Subcutaneous adipose tissue (tissue), 4 donors: Measurements from ENCODE around the gene BTG4. TPM values are rescaled to one million over a fixed set of nuclear protein-coding genes. Genes with fewer than 3 reads are reported as not detected.

Experiments used
- CTCF ChIP-seq: fragments of 450-650 bp; IDR thresholded peaks from one replicate; pipeline ENCODE4 v1.5.1; 2016; ENCODE audit warnings: low read depth, mild to moderate bottlenecking, control low read depth, antibody characterized with exemption, moderate library complexity
- total RNA-seq, 4 donors: library from RNA; depleted of rRNA; stranded (reverse); fragments of >200 nt; gene quantifications; one replicate each; pipeline ENCODE4 v1.1.0, GENCODE V29; 2016

Gene BTG4
- total RNA-seq, 4 donors from 2014 or later, result not detected

GRCh38 chr11:111541254-111542061, 29.3 kb upstream of the BTG4 start:
- no peak for TF ChIP-seq CTCF

DNA sequence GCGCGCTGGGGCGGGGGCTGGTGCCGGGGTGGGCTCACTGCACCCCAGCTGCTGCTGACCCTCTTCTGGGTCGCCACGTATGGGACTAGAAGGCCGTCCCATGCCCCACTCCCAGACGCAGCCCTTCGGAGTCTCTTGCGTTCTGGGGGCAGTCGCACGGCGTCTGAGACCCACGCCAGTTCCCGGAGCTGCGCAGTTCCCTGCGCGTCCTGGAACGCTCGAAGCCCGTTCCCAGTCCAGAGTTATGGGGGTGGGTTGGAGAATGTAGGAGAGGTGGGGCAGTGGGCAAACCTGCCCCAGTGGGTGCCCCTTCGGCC, 28.7 kb upstream of the BTG4 start:
- TF ChIP-seq CTCF, result no peak

DNA sequence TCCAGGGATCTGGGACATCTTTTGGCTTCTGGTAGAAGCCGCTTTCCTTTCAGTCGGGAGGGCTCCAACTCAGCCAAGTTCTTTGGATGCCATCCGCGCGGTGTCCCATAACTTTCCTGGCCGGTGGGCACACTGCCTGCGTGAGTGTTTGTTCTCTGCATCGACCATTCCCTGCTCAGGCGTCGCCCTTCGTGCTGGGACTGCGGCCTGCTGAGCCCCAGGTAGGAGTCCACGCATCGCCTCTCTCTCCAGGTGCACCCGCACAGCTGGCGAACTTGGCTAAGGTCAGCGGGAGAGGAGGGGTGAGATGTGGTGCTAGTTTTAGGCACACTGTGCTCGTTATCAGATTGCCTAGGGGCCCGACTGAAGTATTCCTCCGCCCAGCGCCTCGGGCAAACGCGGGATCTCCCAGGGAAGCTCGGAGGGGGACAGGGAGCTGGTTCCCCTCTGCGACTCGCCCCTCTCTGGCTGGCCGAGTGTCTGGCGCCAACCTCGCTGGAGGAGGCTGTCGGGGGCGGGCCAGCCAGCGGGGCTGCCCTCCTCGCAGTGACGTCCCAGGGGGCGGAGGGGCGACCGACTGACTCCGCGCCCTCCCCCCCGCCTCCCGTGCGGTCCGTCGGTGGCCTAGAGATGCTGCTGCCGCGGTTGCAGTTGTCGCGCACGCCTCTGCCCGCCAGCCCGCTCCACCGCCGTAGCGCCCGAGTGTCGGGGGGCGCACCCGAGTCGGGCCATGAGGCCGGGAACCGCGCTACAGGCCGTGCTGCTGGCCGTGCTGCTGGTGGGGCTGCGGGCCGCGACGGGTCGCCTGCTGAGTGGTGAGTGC, 28.1 kb upstream of the BTG4 start, which contains the start of gene LAYN:
TSS of gene LAYN (plus strand) at position 607 of the 823 bp plus-strand sequence. CDS start at position 731, 124 bp downstream.
- TF ChIP-seq CTCF, result no peak

- TF ChIP-seq CTCF, result no peak
These were observed 27.4 kb upstream of the BTG4 start for GRCh38 chr11:111539426-111540113.

DNA sequence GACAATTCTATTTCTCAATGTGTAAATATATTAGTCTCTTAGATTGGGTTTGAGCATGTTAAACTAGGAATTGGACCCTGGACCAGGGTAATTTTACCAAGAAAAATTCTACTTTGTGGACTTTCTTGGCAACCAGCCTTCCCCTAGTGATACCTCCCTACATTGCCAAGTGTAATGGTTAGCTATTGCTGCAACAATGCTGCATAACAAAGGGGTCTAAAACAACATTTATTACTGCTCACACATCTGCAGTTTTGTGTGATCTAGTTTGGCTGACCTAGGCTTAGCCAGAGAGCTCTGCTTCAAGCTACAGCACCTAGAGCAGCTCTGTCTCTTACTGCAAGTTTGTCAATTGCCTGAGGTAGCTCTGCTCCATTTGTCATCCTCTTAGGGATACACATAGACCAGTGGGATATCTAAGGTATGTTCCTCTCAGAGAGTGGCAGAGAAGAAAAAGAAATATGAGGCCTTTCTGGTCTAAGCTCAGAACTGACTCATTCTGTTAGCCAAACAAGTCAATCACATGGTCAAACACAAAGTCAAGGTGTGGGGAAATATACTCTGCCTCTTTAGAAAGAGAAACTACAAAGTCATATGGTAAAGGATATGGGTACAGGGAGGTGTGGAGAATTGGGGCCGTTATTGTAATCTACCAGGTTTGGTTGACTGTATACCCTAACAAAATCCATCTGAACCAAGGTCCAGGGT, 26.4 kb upstream of the BTG4 start:
- no peak for TF ChIP-seq CTCF

- TF ChIP-seq CTCF, result no peak
These were observed 25.2 kb upstream of the BTG4 start for GRCh38 chr11:111537336-111537860.
